GM19023 (cell line): ENCODE data around the gene UBE2M.
"Not testable (repeated sequence)": the region's sequence is repeated elsewhere in the genome, so short reads cannot be mapped to it uniquely, and the experiment has no call there.

Source experiments
- ATAC-seq: cut with Tn5 transposase; IDR thresholded peaks from one replicate; pipeline ENCODE4 v1.9.1; 2021; ENCODE audit warnings: mild to moderate bottlenecking, moderate library complexity; ENCODE audit not compliant: unreplicated experiment

UBE2M gene

DNA sequence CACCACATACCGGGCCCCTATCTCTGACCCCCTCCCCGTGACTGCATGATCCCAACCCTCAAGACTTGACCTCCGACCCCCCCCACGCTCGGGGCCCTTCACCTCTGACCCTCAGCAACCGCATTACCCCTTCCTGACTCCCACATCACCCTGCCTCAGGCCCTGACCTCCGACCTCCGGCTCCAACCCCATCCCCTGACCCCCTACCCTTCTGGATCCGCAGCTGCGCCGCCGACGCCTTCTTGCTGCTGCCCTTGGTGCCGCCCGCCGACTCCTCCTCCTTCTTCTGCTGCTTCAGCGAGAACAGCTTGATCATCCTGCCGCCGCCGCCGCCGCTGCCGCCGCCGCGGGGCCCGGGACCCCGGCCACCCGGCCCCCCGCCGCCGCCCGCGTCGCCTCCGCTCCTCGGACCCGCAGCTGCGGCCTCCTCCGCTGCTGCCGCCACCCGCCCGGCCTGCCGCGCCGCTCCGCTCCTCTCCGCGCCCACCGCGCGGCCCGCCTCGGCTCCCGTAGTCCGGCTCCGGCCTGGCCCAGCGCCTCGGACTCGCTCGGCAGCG, at the start of gene UBE2M:
Gene UBE2M (minus strand): TSS at position 546 of the 557 bp plus-strand sequence. CDS start 230 bp downstream, at position 316.
- peak; percentile 2 for ATAC-seq

DNA sequence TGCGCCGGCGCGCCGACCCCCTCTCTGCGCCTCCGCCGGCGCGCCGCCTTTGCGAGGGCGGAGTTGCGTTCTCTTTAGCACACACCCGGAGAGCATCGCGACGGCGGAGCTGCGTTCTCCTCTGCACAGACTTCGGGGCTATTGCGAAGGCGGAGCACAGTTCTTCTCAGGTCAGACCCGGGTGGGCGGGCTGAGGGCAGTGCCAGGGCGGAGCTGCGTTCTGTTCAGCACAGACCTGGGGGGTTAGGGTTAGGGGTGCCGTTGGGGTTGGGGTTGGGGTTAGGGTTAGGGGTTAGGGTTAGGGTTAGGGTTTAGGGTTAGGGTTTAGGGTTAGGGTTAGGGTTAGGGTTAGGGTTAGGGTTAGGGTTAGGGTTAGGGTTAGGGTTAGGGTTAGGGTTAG, 48.8 kb upstream of the UBE2M start:
- ATAC-seq: not testable (repeated sequence)

DNA sequence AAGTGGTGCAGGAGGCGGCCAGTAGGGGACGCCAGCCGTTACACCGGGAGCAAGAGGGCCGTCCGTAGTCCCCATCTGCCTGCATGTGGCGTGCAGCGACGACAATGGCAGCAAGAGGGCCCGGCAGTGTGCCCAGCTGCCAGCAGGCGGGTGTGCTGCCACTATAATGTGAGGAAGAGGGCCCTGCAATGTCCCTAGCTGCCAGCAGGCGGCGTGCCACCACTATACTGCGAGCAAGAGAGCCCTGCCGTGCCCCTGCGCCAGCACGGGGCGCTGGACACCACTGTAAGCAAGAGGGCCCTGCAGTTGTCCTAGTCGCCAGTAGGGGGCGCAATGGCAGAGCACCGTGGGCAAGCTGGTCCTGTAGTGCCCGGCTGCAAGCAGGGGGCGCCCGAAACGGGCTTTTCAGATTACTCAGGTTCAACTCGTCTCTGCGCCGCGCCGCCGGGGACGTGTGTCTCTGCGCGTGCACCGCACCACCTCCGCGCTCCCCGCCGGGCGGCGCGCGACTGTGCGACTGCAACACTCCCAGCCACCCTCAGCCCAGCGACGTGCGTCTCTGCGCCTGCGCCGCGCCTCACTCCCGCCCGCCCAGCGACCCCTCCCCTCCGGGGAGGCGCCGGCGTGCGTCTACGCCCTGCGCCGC, 48.0 kb upstream of the UBE2M start:
- ATAC-seq: not testable (repeated sequence)

DNA sequence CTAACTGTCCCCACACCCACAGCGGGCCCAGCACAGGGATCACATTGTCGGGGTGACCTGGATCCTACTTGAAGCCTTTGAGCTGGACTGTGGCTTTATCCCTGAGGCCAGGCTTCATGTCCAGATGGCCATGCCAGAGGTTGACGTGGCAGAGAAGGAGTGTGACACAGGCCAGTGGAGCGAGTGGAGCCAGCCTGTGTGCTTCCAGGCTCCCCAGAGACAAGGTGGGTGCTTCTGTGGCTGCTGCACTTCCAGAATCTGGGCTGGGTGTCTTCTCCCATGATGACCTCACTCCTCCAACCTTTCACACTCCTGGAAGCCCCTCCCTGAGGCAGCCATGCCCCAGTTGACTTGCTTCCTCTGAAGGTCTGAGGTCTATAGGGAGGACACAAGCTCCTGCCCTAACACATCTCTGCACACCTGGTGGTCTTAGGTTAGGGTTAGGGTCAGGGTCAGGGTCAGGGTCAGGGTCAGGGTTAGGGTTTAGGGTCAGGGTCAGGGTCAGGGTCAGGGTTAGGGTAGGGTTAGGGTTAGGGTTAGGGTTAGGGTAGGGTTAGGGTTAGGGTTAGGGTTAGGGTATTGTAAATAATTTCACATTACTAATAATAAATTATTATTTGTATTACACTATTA, 27.8 kb upstream of the UBE2M start:
- no peak for ATAC-seq

DNA sequence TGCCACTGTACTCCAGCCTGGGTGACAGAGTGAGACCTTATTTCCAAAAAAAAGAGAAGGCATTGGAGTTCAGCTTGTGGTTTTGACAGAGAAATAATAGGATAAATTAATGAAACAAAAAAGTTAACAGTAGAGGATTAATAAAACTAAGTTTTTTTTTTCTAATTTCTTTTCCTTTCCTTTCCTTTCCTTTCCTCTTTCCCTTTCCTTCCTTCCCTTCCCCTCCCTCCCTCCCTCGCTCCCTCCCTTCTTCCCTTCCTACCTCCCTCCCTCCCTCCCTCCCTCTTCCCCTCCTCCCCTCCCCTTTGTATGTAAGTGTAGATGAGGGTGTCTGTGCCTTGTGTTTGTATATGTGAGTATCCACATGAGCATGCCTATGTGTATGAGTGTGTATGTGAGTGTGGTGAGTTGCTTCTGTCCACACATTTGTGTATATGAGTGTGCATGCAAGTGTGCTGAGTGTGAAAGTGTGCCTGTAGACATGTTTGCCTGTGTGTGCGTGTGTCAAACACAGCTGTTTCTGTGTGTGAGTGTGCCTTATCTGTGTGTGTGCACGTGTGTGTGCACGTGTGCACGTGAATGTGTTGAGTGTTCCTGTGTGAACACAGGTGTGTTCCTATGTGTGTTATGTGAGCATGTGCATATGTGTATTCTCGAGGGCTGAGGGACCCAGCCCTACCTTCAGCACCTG, 27.2 kb upstream of the UBE2M start:
- no peak for ATAC-seq

DNA sequence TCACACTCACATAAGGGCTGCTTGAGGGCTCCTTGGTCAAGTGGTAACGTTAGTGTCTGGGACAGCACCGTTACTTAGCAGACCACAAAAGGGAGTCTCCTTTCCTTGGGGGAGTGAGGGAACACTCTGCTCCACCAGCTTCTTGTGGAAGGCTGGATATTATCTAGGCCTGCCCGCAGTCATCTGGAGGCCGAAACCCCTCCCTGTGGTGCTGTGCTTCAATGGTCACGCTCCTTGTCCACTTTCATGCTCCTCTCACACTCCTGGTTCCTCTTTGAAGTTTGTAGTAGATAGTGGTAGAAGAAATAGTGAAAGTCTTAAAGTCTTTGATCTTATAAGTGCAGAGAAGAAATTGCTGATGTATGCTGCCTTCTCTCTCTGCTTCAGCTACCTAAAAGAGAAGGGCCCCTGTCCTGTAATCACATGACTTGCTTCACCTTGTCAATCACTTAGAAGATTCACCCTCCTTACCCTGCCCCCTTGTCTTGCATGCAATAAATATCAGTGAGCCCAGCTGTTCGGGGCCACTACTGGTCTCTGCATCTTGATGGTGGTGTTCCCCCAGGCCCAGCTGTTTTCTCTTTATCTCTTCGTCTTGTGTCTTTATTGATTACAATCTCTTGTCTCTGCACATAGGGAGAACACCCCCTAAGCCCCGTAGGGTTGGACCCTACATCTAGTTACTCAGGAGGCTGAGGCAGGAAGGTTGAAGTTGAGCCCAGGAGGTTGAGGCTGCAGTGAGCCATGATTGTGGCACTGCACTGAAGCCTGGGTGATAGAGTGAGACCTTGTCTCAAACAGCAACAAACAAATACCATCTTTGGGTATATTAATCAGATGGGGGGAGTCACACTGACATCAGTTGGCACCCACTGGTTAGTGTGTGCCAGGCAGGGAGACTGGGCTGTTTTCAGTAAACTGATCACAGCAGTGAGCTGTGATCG, 26.4 kb upstream of the UBE2M start:
- ATAC-seq: no peak

DNA sequence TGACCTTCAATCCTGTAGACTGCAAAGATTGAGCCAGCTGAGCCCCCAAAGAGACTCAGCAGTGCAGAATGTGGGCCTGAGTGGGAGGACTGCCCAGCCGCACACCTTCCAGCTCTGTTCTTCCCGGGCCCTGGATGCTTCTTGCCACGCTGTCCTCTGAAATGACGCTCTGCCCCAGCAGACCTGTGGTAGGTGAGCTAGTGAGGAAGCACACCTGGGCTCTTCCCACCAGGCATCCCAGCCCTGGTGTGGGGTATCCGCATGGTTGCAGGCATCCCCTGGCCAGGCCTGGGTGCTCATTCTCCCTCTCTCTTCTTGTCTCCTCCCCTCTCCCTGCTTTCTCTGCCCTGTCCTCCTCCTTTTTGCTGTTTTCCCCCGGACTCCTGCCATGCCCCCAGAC, 24.6 kb upstream of the UBE2M start:
- ATAC-seq: no peak

DNA sequence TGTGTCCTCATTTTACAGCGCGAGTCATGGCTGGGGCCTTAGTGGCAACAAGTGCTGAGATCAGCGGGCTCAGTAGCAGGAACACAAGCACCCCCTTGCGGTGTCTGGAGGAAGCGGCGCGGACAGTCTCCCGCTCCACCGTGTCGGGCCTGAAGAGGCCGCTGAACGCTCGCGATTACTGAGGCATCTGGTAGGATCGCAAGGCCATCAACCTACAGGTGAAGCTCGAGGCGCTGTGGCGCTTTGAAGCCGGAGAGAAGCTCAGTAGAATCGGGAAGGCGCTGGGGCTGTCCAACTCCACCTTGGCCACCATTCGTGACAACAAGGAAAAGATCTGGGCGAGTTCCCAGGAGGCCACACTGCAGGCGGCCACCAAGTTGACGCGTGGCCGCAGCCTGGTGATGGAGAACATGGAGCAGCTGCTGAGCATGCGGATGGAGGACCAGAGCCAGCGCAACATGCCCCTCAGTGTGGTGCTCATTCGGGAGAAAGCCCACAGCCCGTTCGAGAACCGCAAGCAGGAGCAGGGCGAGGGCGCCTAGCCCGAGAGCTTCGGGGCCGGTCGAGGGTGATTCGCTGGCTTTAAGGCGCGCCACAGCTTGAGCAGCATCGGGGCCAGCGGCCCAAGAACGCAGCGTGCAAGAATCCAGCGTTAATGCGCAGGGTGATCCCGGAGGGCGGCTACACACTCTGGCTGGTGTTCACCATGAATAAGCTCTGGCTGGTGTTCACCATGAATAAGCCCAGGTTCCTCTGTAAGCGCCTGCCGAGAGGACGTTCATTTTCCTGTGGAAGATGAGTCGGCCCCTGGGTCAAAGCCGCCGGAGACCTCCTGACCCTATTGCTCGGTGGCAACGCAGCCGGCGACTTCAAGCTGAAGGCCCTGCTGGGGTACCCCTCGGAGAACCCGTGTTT, 23.1 kb upstream of the UBE2M start:
- no peak for ATAC-seq

DNA sequence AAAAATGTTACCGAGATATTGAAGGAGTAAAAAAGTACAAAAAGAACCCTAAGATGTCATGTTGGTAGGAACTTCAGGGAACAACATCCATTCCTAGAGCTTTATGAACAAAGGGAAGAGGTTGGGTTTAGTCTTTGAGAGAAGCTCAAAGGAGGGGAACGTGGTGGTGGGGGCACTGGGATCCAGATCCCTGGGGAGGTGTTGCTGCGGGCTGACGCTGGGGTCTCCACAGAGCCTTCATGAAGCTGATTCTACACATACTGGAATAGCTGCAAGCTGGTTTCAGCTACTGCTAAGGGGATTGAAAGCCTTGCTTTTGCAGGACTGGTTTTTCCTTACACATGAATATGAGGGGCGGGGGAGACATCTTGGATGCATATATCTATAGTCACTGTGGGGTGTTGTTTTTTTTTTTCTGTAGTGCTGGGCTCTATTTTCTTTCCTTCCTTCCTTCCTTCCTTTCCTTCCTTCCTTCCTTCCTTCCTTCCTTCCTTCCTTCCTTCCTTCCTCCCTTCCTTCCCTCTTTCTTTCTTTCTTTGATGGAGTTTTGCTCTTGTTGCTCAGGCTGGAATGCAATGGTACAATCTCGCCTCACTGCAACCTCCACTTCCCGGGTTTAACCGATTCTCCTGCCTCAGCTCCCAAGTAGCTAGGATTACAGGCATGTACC, 21.2 kb upstream of the UBE2M start:
- no peak for ATAC-seq

DNA sequence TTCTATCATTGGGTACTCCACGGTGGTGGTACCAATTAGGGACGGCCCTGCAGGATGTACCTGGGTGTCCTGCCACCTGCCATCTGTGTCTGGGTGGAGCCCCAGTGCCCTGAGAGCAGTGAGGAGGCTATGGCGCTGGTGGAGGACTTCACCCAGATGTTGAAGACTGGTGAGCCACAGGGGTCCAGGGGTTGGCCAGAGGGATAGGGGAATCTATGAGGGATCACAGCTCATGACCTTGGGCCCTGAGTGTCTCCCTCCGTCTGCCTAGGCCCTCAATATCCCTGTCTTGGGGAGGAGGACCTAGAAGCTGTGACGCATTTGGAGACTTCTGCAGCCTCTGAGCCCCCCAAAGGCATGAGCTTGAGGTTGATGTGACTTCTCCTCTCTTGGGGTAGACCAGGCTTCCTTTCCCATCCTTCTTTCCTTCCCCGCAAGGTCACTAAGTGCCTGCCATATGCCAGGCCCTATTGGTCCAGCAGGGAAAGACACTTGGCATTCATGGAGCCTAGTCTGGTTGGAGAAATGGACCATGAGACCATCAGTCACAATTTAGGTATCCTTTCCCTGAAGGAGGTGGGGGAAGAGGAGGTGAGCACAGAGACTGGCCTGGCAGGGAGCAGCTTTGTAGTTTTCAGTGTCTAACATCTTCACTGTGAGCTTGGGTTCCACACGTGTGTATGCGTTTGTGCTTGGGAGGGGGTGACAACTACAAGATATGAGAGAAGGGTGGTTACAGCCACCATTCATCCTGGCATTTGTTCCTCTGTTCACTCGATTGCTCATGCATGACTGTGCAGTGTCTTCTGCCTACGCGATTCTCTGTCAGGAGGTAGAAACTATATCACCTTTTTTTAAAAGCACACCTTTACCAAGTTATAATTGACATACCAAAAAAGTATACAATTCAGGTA, 19.9 kb upstream of the UBE2M start:
- no peak for ATAC-seq

DNA sequence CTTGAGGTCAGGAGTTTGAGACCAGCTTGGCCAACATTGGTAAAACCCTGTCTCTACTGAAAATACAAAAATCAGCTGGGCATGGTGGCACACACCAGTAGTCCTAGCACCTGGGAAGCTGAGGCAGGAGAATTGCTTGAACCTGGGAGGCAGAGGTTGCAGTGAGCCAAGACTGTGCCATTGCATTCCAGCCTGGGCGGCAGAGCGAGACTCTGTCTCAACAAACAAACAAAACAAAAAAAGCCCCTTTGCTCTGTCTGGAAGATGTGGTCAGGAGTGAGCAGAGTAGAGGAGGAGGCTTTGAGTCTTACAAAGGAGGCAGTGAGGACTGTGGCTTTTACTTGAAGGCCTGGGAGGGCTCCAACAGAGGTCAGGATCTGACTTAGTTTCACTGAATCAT, 19.2 kb upstream of the UBE2M start:
- ATAC-seq: not testable (repeated sequence)

DNA sequence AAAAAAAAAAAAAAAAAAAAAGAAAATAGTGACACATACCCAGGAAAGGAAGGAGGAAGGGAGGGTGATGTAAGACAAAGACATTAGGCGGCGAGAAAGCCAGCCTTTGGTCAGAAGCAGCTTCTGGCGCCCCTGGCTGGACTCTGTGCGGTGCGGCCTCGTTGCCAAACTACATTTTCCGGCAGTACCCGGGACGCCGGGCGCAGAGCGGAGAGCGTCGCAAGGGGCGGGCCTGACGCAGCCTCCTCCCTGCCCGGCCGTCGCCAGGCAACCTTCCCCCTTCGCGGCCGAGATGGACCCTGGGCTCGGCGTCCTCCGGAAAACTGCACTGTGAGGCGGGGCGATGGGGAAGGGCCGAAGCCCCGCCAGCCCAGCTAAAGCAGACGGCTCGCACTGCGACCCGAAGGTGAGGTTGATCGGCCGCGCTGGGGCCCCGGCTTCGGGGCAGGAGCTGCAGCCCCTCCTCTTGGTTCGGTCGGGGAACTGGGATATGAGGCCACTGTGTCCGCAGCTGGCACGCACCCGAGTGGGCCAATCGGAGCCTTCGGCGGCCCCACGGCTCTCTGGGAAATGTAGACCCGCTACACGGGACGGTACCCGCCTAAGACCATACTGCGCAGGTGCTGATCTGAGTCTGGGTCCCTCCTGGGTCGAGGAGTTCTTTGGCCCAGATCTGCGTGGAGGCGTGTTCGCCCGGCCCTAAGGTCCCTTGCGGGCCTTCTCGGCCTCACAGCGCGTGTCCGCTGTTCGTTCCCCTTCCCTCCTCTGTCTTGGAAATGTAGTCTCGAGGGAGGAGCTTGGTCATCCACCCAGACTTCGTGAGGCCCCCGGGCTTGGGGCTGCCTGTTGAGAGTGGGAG, 17.0 kb upstream of the UBE2M start:
- peak; percentile 43 for ATAC-seq

DNA sequence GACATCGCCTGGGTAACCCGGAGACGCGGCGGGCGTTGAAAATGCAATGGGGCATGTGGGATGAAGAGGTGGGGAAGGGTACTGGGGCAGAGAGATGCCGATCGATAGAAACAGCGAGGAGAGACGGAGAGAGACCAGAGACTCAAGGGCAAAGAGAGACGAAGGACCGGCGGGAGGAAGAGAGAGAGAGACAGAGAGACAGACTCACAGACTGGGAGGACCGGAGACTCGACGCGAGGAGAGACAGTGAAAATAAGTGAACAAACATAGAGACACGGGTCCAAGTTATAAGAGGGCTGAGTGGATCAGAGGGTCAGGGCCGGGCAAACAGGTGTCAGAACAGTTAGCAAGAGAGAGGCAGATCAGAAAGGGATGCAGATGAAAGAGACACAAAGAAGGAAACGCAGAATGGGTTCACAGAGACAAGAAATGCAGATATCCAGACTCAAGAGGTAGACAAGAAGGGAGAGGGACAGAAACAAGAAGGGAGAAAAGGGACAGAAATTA, 15.3 kb upstream of the UBE2M start:
- no peak for ATAC-seq

DNA sequence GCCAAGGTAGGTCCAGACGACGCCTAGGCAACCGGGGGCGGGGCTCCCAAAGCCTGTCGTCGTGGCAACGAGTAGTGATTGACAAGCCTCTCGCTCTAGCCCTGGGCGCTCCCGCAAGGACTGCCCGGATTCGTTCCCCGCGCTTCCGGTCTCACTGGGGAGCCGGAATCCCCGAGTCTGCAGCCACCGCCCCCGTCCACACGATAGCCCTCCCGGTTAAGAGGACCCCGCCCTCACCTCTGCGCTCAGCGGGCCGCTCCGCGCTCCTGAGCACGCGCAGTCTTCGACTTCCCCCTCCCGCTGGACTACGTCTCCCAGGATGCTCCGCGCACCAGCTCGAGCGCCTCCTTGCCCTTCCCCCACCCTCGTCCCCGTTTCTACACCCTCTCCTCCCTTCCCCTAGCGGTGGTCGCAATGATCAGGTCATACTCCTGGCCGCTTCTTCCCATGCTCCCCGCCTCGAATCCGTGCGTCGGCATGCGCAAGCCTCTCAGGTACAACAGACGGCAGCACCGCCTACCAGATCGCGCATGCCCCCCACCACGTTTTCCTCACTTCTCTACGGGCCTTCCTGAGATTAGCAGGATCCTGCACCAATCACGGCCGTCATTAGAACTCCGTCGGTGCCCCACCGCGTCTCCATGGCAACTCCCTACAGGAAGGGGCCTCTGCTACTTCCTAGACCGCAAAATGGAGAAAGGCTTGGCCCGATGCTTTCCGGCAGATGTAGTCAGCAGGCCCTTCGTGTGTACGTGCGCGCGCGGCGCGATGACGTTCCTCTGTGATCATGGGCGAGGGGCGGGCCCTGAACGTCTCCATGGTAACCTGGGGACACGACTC, 14.6 kb upstream of the UBE2M start, which contains the start of gene MZF1:
Gene MZF1 (minus strand): TSS at position 518 of the 840 bp plus-strand sequence. CDS start 1,946 bp downstream, outside the sequence.
- ATAC-seq: peak; percentile 56

DNA sequence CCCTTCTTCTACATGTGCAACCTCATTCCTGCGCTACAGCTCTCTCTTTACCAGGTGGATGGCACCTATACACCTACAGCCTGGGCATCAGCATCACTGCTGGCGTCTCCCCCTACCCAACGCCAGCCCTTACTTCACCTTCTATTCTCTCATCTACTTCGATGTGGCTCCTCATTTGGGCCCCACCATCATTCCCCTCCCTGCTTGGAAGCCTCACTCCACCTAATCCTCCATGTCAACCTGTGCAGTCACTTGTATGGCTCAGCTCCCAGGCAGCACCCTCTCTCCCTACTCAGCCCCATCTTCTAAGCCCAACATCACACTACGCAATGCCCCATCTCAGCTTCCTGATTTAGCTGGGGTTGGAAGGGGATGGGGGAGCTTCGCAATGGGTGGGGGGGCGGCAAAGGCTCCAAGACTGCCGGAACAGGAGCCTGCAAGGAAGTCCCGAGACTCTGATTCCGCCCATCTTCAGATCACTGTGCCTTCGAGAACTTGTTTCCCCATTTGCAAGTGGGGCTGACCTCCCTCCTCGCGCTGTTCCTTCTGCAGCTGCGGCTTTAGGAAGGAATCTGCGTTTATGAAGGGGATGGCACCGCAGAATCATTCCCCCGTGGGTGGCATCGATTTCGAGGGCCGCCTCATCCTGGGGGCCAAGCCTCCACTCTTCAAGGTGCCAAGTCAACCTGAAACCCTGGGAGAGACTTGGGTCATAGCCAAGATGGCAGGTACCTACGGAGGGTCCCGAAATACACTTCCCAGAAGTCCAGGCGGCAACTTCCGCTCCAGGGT, 13.8 kb upstream of the UBE2M start:
- no peak for ATAC-seq
